SK-N-SH treated with all-trans-retinoic acid at 6 μM for 48 hours (cell line): ENCODE results near the gene CFAP20DC.

Experiments used
- CSDC2 ChIP-seq: fragments of 250-450 bp; sonication (Bioruptor Pico); IDR thresholded peaks from 2 replicates; pipeline ENCODE4 v1.5.0; 2020; ENCODE audit warnings: mild to moderate bottlenecking, moderate library complexity
- CSRNP3 ChIP-seq: fragments of 250-450 bp; sonication (Bioruptor Pico); IDR thresholded peaks from 2 replicates; pipeline ENCODE4 v1.5.1; 2021; ENCODE audit warnings: mild to moderate bottlenecking, moderate library complexity
- TOX ChIP-seq: fragments of 250-450 bp; sonication (Bioruptor Pico); IDR thresholded peaks from 2 replicates; pipeline ENCODE4 v1.8.0; 2021; ENCODE audit warnings: mild to moderate bottlenecking, moderate library complexity, borderline replicate concordance
- TSHZ2 ChIP-seq: fragments of 250-450 bp; sonication (Bioruptor Pico); IDR thresholded peaks from 2 replicates; pipeline ENCODE4 v1.5.0; 2020; ENCODE audit warnings: mild to moderate bottlenecking, moderate library complexity
- ZC3H10 ChIP-seq: fragments of 250-450 bp; sonication (Bioruptor Pico); IDR thresholded peaks from 2 replicates; pipeline ENCODE4 v1.5.1; 2021; ENCODE audit warnings: mild to moderate bottlenecking, moderate library complexity
- TF ChIP-seq, protein P1 (sequence below): fragments of 250-450 bp; sonication (Bioruptor Pico); IDR thresholded peaks from 2 replicates; pipeline ENCODE4 v1.8.0; 2020; ENCODE audit warnings: mild to moderate bottlenecking, moderate library complexity, borderline replicate concordance

DNA sequence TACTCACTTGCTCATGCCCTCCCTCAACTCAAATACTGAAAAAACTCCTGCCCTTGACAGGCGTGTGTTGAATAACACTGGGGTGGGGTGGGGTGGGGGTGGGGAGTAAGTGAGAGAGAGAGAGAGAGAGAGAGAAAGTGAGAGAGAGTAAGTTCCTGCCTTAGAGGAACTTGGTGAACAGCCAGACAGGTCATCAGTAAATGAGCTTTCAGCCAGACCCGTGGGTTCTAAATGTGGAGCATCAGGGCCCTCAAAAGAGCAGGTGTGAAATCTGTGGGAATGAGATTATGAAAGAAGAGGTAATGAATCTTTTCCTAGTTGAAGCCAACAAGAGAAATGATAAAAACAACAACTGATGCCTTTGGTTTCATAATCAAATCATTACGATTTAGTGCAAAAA lies 248.9 kb downstream of the CFAP20DC start:
- TF ChIP-seq ZC3H10 (CRISPR knock-in tag) (no peak), CSDC2 (CRISPR knock-in tag) (no peak), TOX (CRISPR knock-in tag) (no peak), TSHZ2 (no peak), CSRNP3 (CRISPR knock-in tag) (no peak)
- TF ChIP-seq, protein P1, sequence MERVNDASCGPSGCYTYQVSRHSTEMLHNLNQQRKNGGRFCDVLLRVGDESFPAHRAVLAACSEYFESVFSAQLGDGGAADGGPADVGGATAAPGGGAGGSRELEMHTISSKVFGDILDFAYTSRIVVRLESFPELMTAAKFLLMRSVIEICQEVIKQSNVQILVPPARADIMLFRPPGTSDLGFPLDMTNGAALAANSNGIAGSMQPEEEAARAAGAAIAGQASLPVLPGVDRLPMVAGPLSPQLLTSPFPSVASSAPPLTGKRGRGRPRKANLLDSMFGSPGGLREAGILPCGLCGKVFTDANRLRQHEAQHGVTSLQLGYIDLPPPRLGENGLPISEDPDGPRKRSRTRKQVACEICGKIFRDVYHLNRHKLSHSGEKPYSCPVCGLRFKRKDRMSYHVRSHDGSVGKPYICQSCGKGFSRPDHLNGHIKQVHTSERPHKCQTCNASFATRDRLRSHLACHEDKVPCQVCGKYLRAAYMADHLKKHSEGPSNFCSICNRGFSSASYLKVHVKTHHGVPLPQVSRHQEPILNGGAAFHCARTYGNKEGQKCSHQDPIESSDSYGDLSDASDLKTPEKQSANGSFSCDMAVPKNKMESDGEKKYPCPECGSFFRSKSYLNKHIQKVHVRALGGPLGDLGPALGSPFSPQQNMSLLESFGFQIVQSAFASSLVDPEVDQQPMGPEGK (CRISPR knock-in tag), result no peak
